Progenitor cell of endocrine pancreas (in vitro differentiated cells): ENCODE data around the gene BMPR1B. TPM values are rescaled to one million over a fixed set of nuclear protein-coding genes. Genes with fewer than 3 reads are reported as not detected.

Experiments used
- DNase-seq: peaks from one replicate; pipeline ENCODE4 v3.0.0; 2021; ENCODE audit warnings: low spot score; ENCODE audit not compliant: unreplicated experiment
- H3K27ac Mint-ChIP-seq: 2 replicates; pipeline ENCODE4 v1.8.0; 2021; ENCODE audit warnings: mild to moderate bottlenecking, moderate library complexity, mixed read lengths
- H3K27me3 Mint-ChIP-seq: 2 replicates; pipeline ENCODE4 v1.8.0; 2021; ENCODE audit warnings: mixed read lengths
- H3K36me3 Mint-ChIP-seq: 2 replicates; pipeline ENCODE4 v1.8.0; 2022; ENCODE audit warnings: mixed read lengths; ENCODE audit not compliant: insufficient read depth
- H3K4me1 Mint-ChIP-seq: 2 replicates; pipeline ENCODE4 v1.8.0; 2021; ENCODE audit warnings: low read depth, mixed read lengths
- H3K4me3 Mint-ChIP-seq: 2 replicates; pipeline ENCODE4 v1.8.0; 2021; ENCODE audit warnings: low read depth, mild to moderate bottlenecking, moderate library complexity, mixed read lengths
- H3K9me3 Mint-ChIP-seq: 2 replicates; pipeline ENCODE4 v1.8.0; 2021; ENCODE audit warnings: low read depth, mixed read lengths
- total RNA-seq: library from RNA; stranded (reverse); gene quantifications from 2 replicates; pipeline ENCODE4 v1.2.1, GENCODE V29; 2021
- TF ChIP-seq, protein P1 (sequence below): fragments of 200-600 bp; sonication (generic); IDR thresholded peaks from one replicate; pipeline ENCODE4 v1.5.0; 2021; ENCODE audit warnings: antibody characterized with exemption, mild to moderate bottlenecking; ENCODE audit not compliant: unreplicated experiment

BMPR1B gene
- total RNA-seq, 1 donor from 2014 or later = 21.1 TPM

DNA sequence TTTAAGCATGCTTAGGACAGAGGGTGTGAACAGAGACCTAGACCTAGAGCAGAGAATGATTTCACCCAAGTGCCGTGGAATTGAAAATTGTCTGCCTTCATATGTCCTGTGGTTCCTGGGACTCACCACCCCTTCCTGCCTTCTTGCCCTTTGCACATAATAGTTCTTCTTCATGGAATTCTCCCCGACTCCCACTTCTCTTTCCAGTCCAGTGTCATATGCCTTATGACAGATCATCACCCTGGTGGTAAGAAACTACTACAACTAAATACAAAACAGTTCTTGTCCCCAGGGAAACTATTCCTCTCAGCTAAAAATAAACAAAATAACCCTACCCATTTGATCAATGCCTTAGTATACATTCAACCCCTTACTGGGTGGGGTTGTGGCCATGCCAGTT is 43.3 kb downstream of the BMPR1B start:
- Mint-ChIP-seq H3K27ac (no peak overlapping the region), H3K9me3 (peaks cover 3% of the 10 kb centered on the region)

DNA sequence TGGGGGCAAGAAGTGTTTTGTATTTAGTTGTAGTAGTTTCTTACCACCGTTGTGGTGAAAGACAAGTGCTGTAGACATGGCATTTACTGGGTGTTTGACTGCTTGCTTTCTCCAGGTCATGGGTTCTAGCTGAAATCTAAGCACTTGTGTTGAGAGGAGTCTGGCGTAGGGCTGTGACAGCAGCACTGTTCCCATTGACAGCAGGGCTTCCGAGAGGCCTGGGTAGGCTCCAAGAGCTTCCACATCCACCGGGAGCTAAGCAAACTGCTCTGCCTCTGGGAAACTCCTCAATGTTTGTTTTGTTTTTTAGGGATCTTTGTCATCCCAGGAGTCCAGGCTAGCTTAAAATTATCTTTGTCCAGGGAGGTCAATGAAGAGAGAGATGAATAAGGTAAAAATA is 44.3 kb downstream of the BMPR1B start:
- DNase-seq = no peak
- H3K27ac Mint-ChIP-seq = no peak overlapping the region
- peaks cover 3% of the 10 kb centered on the region for H3K9me3 Mint-ChIP-seq
- H3K36me3 Mint-ChIP-seq = peaks cover 1% of the 10 kb centered on the region
- TF ChIP-seq, protein P1, sequence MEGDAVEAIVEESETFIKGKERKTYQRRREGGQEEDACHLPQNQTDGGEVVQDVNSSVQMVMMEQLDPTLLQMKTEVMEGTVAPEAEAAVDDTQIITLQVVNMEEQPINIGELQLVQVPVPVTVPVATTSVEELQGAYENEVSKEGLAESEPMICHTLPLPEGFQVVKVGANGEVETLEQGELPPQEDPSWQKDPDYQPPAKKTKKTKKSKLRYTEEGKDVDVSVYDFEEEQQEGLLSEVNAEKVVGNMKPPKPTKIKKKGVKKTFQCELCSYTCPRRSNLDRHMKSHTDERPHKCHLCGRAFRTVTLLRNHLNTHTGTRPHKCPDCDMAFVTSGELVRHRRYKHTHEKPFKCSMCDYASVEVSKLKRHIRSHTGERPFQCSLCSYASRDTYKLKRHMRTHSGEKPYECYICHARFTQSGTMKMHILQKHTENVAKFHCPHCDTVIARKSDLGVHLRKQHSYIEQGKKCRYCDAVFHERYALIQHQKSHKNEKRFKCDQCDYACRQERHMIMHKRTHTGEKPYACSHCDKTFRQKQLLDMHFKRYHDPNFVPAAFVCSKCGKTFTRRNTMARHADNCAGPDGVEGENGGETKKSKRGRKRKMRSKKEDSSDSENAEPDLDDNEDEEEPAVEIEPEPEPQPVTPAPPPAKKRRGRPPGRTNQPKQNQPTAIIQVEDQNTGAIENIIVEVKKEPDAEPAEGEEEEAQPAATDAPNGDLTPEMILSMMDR = no peak
- no peak overlapping the region for H3K4me3 Mint-ChIP-seq
- peaks cover 10% of the 10 kb centered on the region for H3K4me1 Mint-ChIP-seq
- H3K27me3 Mint-ChIP-seq = no peaks in the 10 kb centered on the region

More for the DNA sequence above, 43.3 kb downstream of the BMPR1B start:
- DNase-seq = no peak
- no peak overlapping the region for H3K4me3 Mint-ChIP-seq
- H3K4me1 Mint-ChIP-seq = peaks cover 10% of the 10 kb centered on the region
- peaks cover 5% of the 10 kb centered on the region for H3K36me3 Mint-ChIP-seq
- no peaks in the 10 kb centered on the region for H3K27me3 Mint-ChIP-seq
- TF ChIP-seq, protein P1 = no peak

DNA sequence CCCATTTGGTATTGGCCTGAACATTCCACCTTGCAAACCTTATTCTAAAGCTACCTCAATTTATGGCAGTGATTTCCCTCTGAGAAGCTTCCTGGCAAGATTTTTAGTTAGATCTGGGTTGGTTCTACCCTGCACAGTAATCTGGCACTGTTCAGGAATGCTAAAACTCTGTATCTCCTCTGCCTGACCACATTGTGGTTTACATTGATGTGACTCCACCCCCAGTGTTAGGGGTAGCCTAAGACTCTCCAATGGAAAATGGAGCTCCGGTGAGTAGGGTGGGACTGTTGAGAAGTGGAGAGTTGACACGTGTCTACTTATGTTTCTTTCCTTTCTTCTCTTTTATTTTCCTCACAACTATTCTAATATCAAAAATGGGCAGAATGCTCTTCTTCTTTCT is 45.4 kb downstream of the BMPR1B start:
- DNase-seq = no peak
- peaks cover 3% of the 10 kb centered on the region for H3K9me3 Mint-ChIP-seq
- no peaks in the 10 kb centered on the region for H3K27me3 Mint-ChIP-seq
- peaks cover 1% of the 10 kb centered on the region for H3K36me3 Mint-ChIP-seq
- H3K4me3 Mint-ChIP-seq = no peak overlapping the region
- TF ChIP-seq, protein P1 = no peak
- H3K27ac Mint-ChIP-seq = no peak overlapping the region
- peaks cover 10% of the 10 kb centered on the region for H3K4me1 Mint-ChIP-seq

DNA sequence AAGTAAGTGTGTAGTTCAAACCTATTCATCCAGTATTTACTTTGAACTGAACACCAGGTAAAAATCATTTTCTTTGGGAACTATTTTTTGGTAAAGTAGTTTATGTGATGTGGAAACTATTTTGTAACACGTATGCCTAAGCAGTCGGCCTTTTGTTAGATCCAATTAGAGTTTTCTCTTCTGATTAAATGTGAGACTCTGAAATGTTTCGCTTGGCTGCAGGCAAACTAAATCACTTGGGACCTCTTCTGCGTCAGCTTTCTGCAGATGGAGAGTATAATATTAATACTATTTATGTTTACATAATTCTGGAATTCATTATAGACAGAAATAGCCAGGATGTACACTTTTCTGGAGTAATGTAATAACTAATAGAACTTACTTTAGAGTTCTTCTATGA is 46.9 kb downstream of the BMPR1B start:
- Mint-ChIP-seq H3K4me1 (peaks cover 7% of the 10 kb centered on the region), H3K27ac (no peak overlapping the region), H3K27me3 (no peaks in the 10 kb centered on the region), H3K4me3 (no peak overlapping the region), H3K36me3 (peaks cover 1% of the 10 kb centered on the region), H3K9me3 (peaks cover 3% of the 10 kb centered on the region)
- TF ChIP-seq, protein P1 = no peak
- no peak for DNase-seq

DNA sequence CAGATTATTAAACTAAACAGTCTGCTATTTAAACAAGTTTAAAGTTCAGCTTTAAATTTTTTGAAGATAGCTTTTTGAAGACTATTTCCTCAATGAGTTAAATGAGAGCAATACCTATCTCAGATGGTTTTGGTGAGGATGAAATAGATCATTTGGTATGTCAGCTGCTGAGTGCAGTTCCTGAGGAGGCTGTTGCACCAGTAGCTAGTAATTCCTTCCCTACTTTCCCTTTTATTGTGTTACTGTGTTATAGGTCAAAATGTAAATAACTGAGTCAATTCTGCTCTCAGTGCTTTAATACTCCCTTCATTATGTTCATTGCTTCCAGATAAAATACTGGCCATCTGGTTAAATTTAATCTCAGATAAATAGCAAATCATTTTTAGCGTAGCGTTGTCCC is 48.6 kb downstream of the BMPR1B start:
- Mint-ChIP-seq H3K36me3 (no peaks in the 10 kb centered on the region), H3K4me1 (peaks cover 8% of the 10 kb centered on the region), H3K27ac (no peak overlapping the region), H3K9me3 (peaks cover 3% of the 10 kb centered on the region), H3K4me3 (no peak overlapping the region), H3K27me3 (no peaks in the 10 kb centered on the region)
- DNase-seq = no peak
- TF ChIP-seq, protein P1 = no peak
